Pancreas (tissue), 10 donors: Measurements from ENCODE around the gene ADARB1. TPM values are rescaled to one million over a fixed set of nuclear protein-coding genes. Genes with fewer than 3 reads are reported as not detected.
A peak's percentile ranks its signal among the peaks of the same experiment; 100 is the strongest.

ENCODE experiments used
- ATAC-seq, 4 donors: fragments of 200-7000 bp; cut with Tn5 transposase; one replicate each; pipeline versions ENCODE4 v1.8.0 to v1.9.1; 2020; ENCODE audit warnings: mild to moderate bottlenecking in 4 of 4, moderate library complexity in 4 of 4
- DNase-seq, 6 donors: peaks; one replicate each; pipeline ENCODE4 v3.0.0-alpha.2; 2020
- FAIRE-seq: peaks from 2 replicates; lab custom pipeline; 2012; peaks lifted over from hg19 to GRCh38; lab: Jason Lieb, UNC
- H3K27ac ChIP-seq, 4 donors: fragments of 200-600 bp; sonication (generic); 1 replicate in 3 of 4; 2 replicates in 1 of 4; pipeline versions ENCODE4 v1.5.0 to v1.8.0; 2020
- H3K27me3 ChIP-seq, 4 donors: fragments of 200-600 bp; one replicate each; pipeline ENCODE4 v1.8.0; 2021
- H3K36me3 ChIP-seq, 3 donors: fragments of 200-600 bp; sonication (generic) in 1 of 3; one replicate each; pipeline versions ENCODE4 v1.5.0 to v1.8.0; 2020 to 2021
- H3K4me1 ChIP-seq, 3 donors: fragments of 200-600 bp; one replicate each; pipeline ENCODE4 v1.8.0; 2021
- H3K4me3 ChIP-seq, 4 donors: fragments of 200-600 bp; sonication (generic) in 2 of 4; one replicate each; pipeline versions ENCODE4 v1.5.0 to v1.8.0; 2020 to 2021
- H3K9me3 ChIP-seq, 4 donors: fragments of 200-600 bp; one replicate each; pipeline ENCODE4 v1.8.0; 2021
- CTCF ChIP-seq, 4 donors: fragments of 200-600 bp; sonication (generic) in 3 of 4; IDR thresholded peaks; one replicate each; pipeline versions ENCODE4 v1.5.0 to v1.8.0; 2021; ENCODE audit warnings: antibody characterized with exemption in 4 of 4
- WGBS, 2 donors: extraction: QIAGEN DNeasy Blood & Tissue Kit; methylation state at CpG; one replicate each; pipeline ENCODE4 v1.1.7; 2013; 5-methylcytosine and 5-hydroxymethylcytosine counted together
- intact Hi-C, 3 donors: fragments of 100-400 bp; cut with DNase I; formaldehyde crosslinking; loops; one replicate each; pipeline versions ENCODE4 v1.11.1 to v1.14.2; 2022
- polyA plus RNA-seq, 2 donors: library from polyadenylated mRNA; stranded (reverse); fragments of 200-250 nt; gene quantifications; one replicate each; pipeline ENCODE4 v1.2.3, GENCODE V29; 2013
- total RNA-seq, 6 donors: library from RNA; stranded (reverse); fragmentation: NEBNext Ultra II Directional in 4 of 6; extraction: Animal tissue kit (Norgen Biotek cat#: 25700) in 4 of 6; gene quantifications; one replicate each; pipeline versions ENCODE4 v1.2.1 to v1.2.4, GENCODE V29; 2021 to 2023
- donor health status: healthy with polysubstance abuse.
- donor health status: DM: no; HTN: no; CAD: no; lungs with moderate emphysema.
- donor health status: DM: no; HTN: no; CAD: no.
- donor health status: control.
- donor health status: control.
- donor health status: Bipolar disorder and iron deficiency.
- donor health status: DM: yes; HTN: yes; CAD: no.
- donor health status: DM: no; HTN: no; CAD: no.
- donor health status: DM: no; HTN: no; CAD: no.
- donor health status: DM: yes; HTN: yes; CAD: no.

ADARB1 gene
- total and polyA plus RNA-seq, 8 donors: 5.4 to 10.1 (median 6.3) TPM

GRCh38 chr21:45032332-45032731, 42.0 kb upstream of the ADARB1 start:
- FAIRE-seq (no peak), ATAC-seq (no peak), DNase-seq (peak in 1 of 6 donors; percentile 58)
- no peaks in the 10 kb centered on the region for H3K9me3 ChIP-seq
- H3K4me1 ChIP-seq: peaks cover 0 to 4% (median 3%) of the 10 kb centered on the region in 3 donors
- no peaks in the 10 kb centered on the region for H3K27me3 ChIP-seq
- no peak overlapping the region for H3K4me3 ChIP-seq
- 58% methylated on average over 16 to 21 of the region's 21 CpGs for whole genome bisulfite sequencing, 2 donors
- intact Hi-C loops: loop anchor here in 1 of 3 donors (10.0 kb wide), 1 partner anchor 58 kb away; no protein-coding TSS in a partner anchor
- no peaks in the 10 kb centered on the region for H3K36me3 ChIP-seq
- H3K27ac ChIP-seq: no peak overlapping the region
- no peak for TF ChIP-seq CTCF (IDR thresholded peaks at IDR 0.05)

- FAIRE-seq: no peak
- no peak overlapping the region for H3K4me3 ChIP-seq
- peak in 1 of 6 donors; percentile 48 for DNase-seq
Measured at GRCh38 chr21:45032977-45033710, 41.2 kb upstream of the ADARB1 start.

GRCh38 chr21:45033791-45034555, 40.4 kb upstream of the ADARB1 start:
- 65 to 75% methylated on average over 21 of the region's 21 CpGs for WGBS, 2 donors
- no peaks in the 10 kb centered on the region for H3K27me3 ChIP-seq
- FAIRE-seq (no peak), ATAC-seq (peak in 1 of 4 donors; percentile 30), DNase-seq (no peak)
- peaks cover 0 to 4% (median 3%) of the 10 kb centered on the region in 3 donors for H3K4me1 ChIP-seq
- no peak overlapping the region for H3K27ac ChIP-seq
- intact Hi-C loops: loop anchor here in 1 of 3 donors (10.0 kb wide), 1 partner anchor 59 kb away; no protein-coding TSS in a partner anchor
- no peak for TF ChIP-seq CTCF (IDR thresholded peaks at IDR 0.05)
- H3K36me3 ChIP-seq: no peaks in the 10 kb centered on the region
- H3K4me3 ChIP-seq: no peak overlapping the region
- H3K9me3 ChIP-seq: no peaks in the 10 kb centered on the region

More at GRCh38 chr21:45032977-45033710, 41.2 kb upstream of the ADARB1 start:
- no peaks in the 10 kb centered on the region for H3K27me3 ChIP-seq
- peaks cover 0 to 4% (median 3%) of the 10 kb centered on the region in 3 donors for H3K4me1 ChIP-seq
- ATAC-seq: no peak
- H3K36me3 ChIP-seq: no peaks in the 10 kb centered on the region
- intact Hi-C loops: loop anchor here in 1 of 3 donors (10.0 kb wide), 1 partner anchor 58 kb away; no protein-coding TSS in a partner anchor
- H3K9me3 ChIP-seq: no peaks in the 10 kb centered on the region
- TF ChIP-seq CTCF (IDR thresholded peaks at IDR 0.05): no peak
- 44 to 52% methylated on average over 34 to 35 of the region's 35 CpGs for WGBS, 2 donors
- no peak overlapping the region for H3K27ac ChIP-seq

GRCh38 chr21:45034556-45035476, 39.6 kb upstream of the ADARB1 start:
- no peak for ATAC-seq
- peaks cover 0 to 4% (median 3%) of the 10 kb centered on the region in 3 donors for H3K4me1 ChIP-seq

More at GRCh38 chr21:45034556-45035476, 39.6 kb upstream of the ADARB1 start:
- Histone ChIP-seq H3K9me3 (no peaks in the 10 kb centered on the region), H3K4me3 (no peak overlapping the region), H3K27ac (no peak overlapping the region), H3K27me3 (no peaks in the 10 kb centered on the region), H3K36me3 (no peaks in the 10 kb centered on the region)
- TF ChIP-seq CTCF (IDR thresholded peaks at IDR 0.05): no peak
- no peak for DNase-seq
- 66 to 74% methylated on average over 23 of the region's 23 CpGs for WGBS, 2 donors
- intact Hi-C loops: loop anchor here in 1 of 3 donors (10.0 kb wide), 1 partner anchor 60 kb away; no protein-coding TSS in a partner anchor
- no peak for FAIRE-seq
